GM23338 (cell line): ENCODE results near the gene AIG1. TPM values are rescaled to one million over a fixed set of nuclear protein-coding genes. Genes with fewer than 3 reads are reported as not detected.

Experiments
- ATAC-seq: fragments of 200-7000 bp; cut with Tn5 transposase; 3 replicates; pipeline ENCODE4 v1.9.1; 2020
- DNase-seq: peaks from one replicate; pipeline ENCODE4 v3.0.0-alpha.2; 2015; ENCODE audit warnings: low spot score
- H2AFZ ChIP-seq: fragments of 200-600 bp; sonication (generic); 2 replicates; pipeline ENCODE4 v1.8.0; 2016; ENCODE audit warnings: antibody characterized with exemption, mild to moderate bottlenecking, moderate library complexity
- H3F3A ChIP-seq: fragments of 200-600 bp; sonication (generic); replicated peaks from 2 replicates; pipeline ENCODE4 v1.8.0; 2017; ENCODE audit warnings: antibody characterized with exemption, mixed run types, low read depth
- H3K27ac ChIP-seq: fragments of 200-600 bp; sonication (generic); 2 replicates; pipeline ENCODE4 v1.6.1; 2016; ENCODE audit warnings: low read depth
- H3K27me3 ChIP-seq: fragments of 200-600 bp; sonication (generic); 2 replicates; pipeline ENCODE4 v1.8.0; 2016; ENCODE audit warnings: mild to moderate bottlenecking, mixed run types, moderate library complexity; ENCODE audit not compliant: insufficient read depth
- H3K36me3 ChIP-seq: fragments of 200-600 bp; sonication (generic); 2 replicates; pipeline ENCODE4 v1.8.0; 2016; ENCODE audit warnings: mild to moderate bottlenecking; ENCODE audit not compliant: insufficient read depth
- H3K4me1 ChIP-seq: fragments of 200-600 bp; sonication (generic); 2 replicates; pipeline ENCODE4 v1.8.0; 2016; ENCODE audit warnings: mild to moderate bottlenecking, moderate library complexity; ENCODE audit not compliant: insufficient read depth
- H3K4me2 ChIP-seq: fragments of 200-600 bp; sonication (generic); 2 replicates; pipeline ENCODE4 v1.7.1; 2017; ENCODE audit warnings: mixed run types
- H3K4me3 ChIP-seq: fragments of 200-600 bp; sonication (generic); 2 replicates; pipeline ENCODE4 v1.6.1; 2016; ENCODE audit warnings: mixed run types
- H3K79me2 ChIP-seq: fragments of 200-600 bp; sonication (generic); replicated peaks from 2 replicates; pipeline ENCODE4 v1.8.0; 2017; ENCODE audit warnings: mild to moderate bottlenecking; ENCODE audit not compliant: insufficient read depth
- H3K9me2 ChIP-seq: fragments of 200-600 bp; sonication (generic); 2 replicates; pipeline ENCODE4 v1.8.0; 2017; ENCODE audit not compliant: insufficient read depth
- H4K20me1 ChIP-seq: fragments of 200-600 bp; sonication (generic); replicated peaks from 2 replicates; pipeline ENCODE4 v1.8.0; 2017; ENCODE audit warnings: mild to moderate bottlenecking; ENCODE audit not compliant: insufficient read depth
- H3K27ac Mint-ChIP-seq: 2 replicates; pipeline ENCODE4 v1.8.0; 2020; ENCODE audit warnings: inconsistent platforms, mild to moderate bottlenecking, moderate library complexity, mixed read lengths
- H3K27me3 Mint-ChIP-seq: 3 replicates; pipeline ENCODE4 v1.8.0; 2022; ENCODE audit warnings: low read depth, mild to moderate bottlenecking, moderate library complexity, mixed read lengths, inconsistent platforms; ENCODE audit not compliant: insufficient read depth, poor library complexity
- H3K36me3 Mint-ChIP-seq: 3 replicates; pipeline ENCODE4 v1.8.0; 2021; ENCODE audit warnings: low read depth, mild to moderate bottlenecking, inconsistent platforms, moderate library complexity, mixed read lengths
- H3K4me1 Mint-ChIP-seq: 3 replicates; pipeline ENCODE4 v1.8.0; 2020; ENCODE audit warnings: mild to moderate bottlenecking, inconsistent platforms, mixed read lengths
- H3K4me3 Mint-ChIP-seq: 3 replicates; pipeline ENCODE4 v1.8.0; 2021; ENCODE audit warnings: moderate library complexity, mild to moderate bottlenecking, inconsistent platforms, mixed read lengths
- H3K9me3 Mint-ChIP-seq: 3 replicates; pipeline ENCODE4 v1.8.0; 2020; ENCODE audit warnings: moderate library complexity, mild to moderate bottlenecking, inconsistent platforms, mixed read lengths
- CREB1 ChIP-seq: fragments of 250-450 bp; sonication (Bioruptor Pico); IDR thresholded peaks from 2 replicates; pipeline ENCODE4 v1.5.0; 2020; ENCODE audit warnings: low read depth, mild to moderate bottlenecking, moderate library complexity
- ETS1 ChIP-seq: IDR thresholded peaks from 2 replicates; pipeline ENCODE4 v1.6.1; 2016; ENCODE audit warnings: antibody characterized with exemption
- EZH2phosphoT487 ChIP-seq: fragments of 200-600 bp; sonication (generic); IDR thresholded peaks from one replicate; pipeline ENCODE4 v1.8.1; 2018; ENCODE audit warnings: antibody characterized with exemption; ENCODE audit not compliant: unreplicated experiment
- JUNB ChIP-seq: IDR thresholded peaks from one replicate; pipeline ENCODE4 v1.6.1; 2016; ENCODE audit warnings: antibody characterized with exemption; ENCODE audit not compliant: unreplicated experiment
- NANOG ChIP-seq: IDR thresholded peaks from 2 replicates; pipeline ENCODE4 v1.6.1; 2016; ENCODE audit warnings: antibody characterized with exemption, borderline replicate concordance
- POLR2AphosphoS5 ChIP-seq: IDR thresholded peaks from 2 replicates; pipeline ENCODE4 v1.6.1; 2016; ENCODE audit warnings: antibody characterized with exemption, low read depth
- STAT1 ChIP-seq: IDR thresholded peaks from one replicate; pipeline ENCODE4 v1.6.1; 2016; ENCODE audit warnings: antibody characterized with exemption; ENCODE audit not compliant: unreplicated experiment
- ZNF462 ChIP-seq: fragments of 250-450 bp; sonication (Bioruptor Pico); IDR thresholded peaks from 2 replicates; pipeline ENCODE4 v1.5.0; 2020; ENCODE audit warnings: mild to moderate bottlenecking, moderate library complexity
- polyA plus RNA-seq: library from polyadenylated mRNA; unstranded; fragments of >200 nt; fragmentation: Nextera tagmentation; extraction: Ambion mirVana; gene quantifications from 2 replicates; pipeline ENCODE4 v1.2.1, GENCODE V29; 2016
- total RNA-seq: library from RNA; depleted of rRNA; stranded (reverse); fragments of >200 nt; shearing (Covaris generic); gene quantifications from 2 replicates; pipeline ENCODE4 v1.2.3, GENCODE V29; 2014

Gene AIG1
- total and polyA plus RNA-seq, 2 experiments from 2014 or later: 65.2 to 88.4 TPM

GRCh38 chr6:143290206-143290605 lies 229.5 kb downstream of the AIG1 start (continued):
- no peak for TF ChIP-seq POLR2AphosphoS5
- TF ChIP-seq JUNB: no peak
- no peak for TF ChIP-seq CREB1 (CRISPR knock-in tag)
- no peak for TF ChIP-seq ETS1
- no peak for TF ChIP-seq NANOG
- no peak for TF ChIP-seq EZH2phosphoT487

- H3K4me3 ChIP-seq: no peak overlapping the region
- Mint-ChIP-seq H3K4me1 (peaks cover 15% of the 10 kb centered on the region), H3K27me3 (peaks cover 2% of the 10 kb centered on the region), H3K9me3 (no peaks in the 10 kb centered on the region), H3K27ac (no peak overlapping the region), H3K4me3 (no peak overlapping the region), H3K36me3 (peaks cover 12% of the 10 kb centered on the region; the same call in 1 of the 3 replicates)
- H3K36me3 ChIP-seq: no peaks in the 10 kb centered on the region
- no peaks in the 10 kb centered on the region for H3K79me2 ChIP-seq
- peaks cover 18% of the 10 kb centered on the region for H3K9me2 ChIP-seq
- no peaks in the 10 kb centered on the region for H3K27me3 ChIP-seq
- ATAC-seq (no peak), DNase-seq (no peak)
- no peak overlapping the region for H2AFZ ChIP-seq
- no peaks in the 10 kb centered on the region for H3F3A ChIP-seq
- TF ChIP-seq POLR2AphosphoS5: no peak
- TF ChIP-seq ETS1: no peak
- TF ChIP-seq JUNB: no peak
- no peak for TF ChIP-seq STAT1
- no peak for TF ChIP-seq ZNF462 (CRISPR knock-in tag)
- H3K27ac ChIP-seq: no peak overlapping the region
- no peaks in the 10 kb centered on the region for H4K20me1 ChIP-seq
- peaks cover 9% of the 10 kb centered on the region; the same call in 1 of the 2 replicates for H3K4me1 ChIP-seq
- no peak overlapping the region for H3K4me2 ChIP-seq
These were observed 232.8 kb downstream of the AIG1 start for GRCh38 chr6:143293523-143293922.
